WTC11 (cell line): Measurements from ENCODE around the gene TNFRSF4.

Experiments
- NR2C2 ChIP-seq: sonication (generic); formaldehyde crosslinking; IDR thresholded peaks from 2 replicates; pipeline ENCODE4 v1.8.0; 2022; ENCODE audit warnings: mild to moderate bottlenecking, missing genetic modification reagents
- NR3C1 ChIP-seq: sonication (generic); formaldehyde crosslinking; conservative IDR thresholded peaks from 2 replicates; pipeline ENCODE4 v1.8.1; 2023; ENCODE audit warnings: low read depth, mild to moderate bottlenecking, missing genetic modification reagents
- SP1 ChIP-seq: sonication (generic); formaldehyde crosslinking; conservative IDR thresholded peaks from 2 replicates; pipeline ENCODE4 v1.8.1; 2022; ENCODE audit warnings: missing genetic modification reagents
- TF ChIP-seq, protein P1 (sequence below): fragments of 200-600 bp; IDR thresholded peaks from 2 replicates; pipeline ENCODE4 v1.8.0; 2022; ENCODE audit warnings: antibody characterized with exemption
- TF ChIP-seq, protein P2 (sequence below): sonication (generic); formaldehyde crosslinking; IDR thresholded peaks from 2 replicates; pipeline ENCODE4 v1.8.0; 2022; ENCODE audit warnings: mild to moderate bottlenecking, missing genetic modification reagents

- TF ChIP-seq, protein P1, sequence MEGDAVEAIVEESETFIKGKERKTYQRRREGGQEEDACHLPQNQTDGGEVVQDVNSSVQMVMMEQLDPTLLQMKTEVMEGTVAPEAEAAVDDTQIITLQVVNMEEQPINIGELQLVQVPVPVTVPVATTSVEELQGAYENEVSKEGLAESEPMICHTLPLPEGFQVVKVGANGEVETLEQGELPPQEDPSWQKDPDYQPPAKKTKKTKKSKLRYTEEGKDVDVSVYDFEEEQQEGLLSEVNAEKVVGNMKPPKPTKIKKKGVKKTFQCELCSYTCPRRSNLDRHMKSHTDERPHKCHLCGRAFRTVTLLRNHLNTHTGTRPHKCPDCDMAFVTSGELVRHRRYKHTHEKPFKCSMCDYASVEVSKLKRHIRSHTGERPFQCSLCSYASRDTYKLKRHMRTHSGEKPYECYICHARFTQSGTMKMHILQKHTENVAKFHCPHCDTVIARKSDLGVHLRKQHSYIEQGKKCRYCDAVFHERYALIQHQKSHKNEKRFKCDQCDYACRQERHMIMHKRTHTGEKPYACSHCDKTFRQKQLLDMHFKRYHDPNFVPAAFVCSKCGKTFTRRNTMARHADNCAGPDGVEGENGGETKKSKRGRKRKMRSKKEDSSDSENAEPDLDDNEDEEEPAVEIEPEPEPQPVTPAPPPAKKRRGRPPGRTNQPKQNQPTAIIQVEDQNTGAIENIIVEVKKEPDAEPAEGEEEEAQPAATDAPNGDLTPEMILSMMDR, result no peak
- TF ChIP-seq NR2C2, result no peak
- TF ChIP-seq NR3C1, result no peak
- TF ChIP-seq SP1 (CRISPR knock-in tag), result no peak
- TF ChIP-seq, protein P2, sequence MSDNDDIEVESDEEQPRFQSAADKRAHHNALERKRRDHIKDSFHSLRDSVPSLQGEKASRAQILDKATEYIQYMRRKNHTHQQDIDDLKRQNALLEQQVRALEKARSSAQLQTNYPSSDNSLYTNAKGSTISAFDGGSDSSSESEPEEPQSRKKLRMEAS, result no peak
Measured at GRCh38 chr1:1185101-1185765, 28.7 kb downstream of the TNFRSF4 start.
